ENCODE results near the gene RMND5B. TPM values are rescaled to one million over a fixed set of nuclear protein-coding genes. Genes with fewer than 3 reads are reported as not detected.

Gene RMND5B
- total and polyA plus RNA-seq, 7 donors = 43.5 to 80.2 (median 53.6) TPM

DNA sequence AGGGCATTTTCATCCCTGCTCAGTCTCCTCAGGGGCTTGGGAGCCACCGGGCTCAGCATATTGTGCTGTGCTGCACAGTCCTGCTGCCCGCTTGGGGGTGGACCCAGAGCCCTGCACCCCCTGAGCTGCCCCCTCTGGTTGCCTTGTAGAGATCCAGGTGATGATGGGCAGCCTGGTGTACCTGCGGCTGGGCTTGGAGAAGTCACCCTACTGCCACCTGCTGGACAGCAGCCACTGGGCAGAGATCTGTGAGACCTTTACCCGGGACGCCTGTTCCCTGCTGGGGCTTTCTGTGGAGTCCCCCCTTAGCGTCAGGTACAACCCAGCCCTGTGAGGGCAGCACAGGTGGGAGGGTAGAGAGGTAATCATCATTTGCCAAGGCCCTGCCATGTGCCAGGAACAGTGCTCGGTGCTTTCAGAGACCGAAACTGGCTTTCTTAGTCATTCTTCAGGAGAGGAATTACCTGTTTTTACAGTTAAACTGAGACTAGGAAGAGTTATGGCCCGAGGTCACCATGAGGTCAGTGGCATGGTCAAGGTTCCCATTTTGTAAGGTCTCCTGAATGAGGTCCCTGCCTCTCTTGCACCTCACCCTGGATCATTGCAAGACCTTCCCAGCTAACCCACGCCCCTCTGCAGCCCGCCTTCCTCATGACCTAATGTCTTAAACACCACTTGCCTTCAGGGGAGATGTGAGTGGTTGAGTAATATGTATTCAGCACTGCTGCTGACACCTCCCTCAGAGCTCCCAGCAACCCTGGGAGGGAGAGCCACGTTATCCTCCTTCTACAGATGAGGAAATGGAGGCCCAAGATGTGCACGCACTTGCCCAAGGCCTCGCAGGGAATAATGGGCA is 15.4 kb downstream of the RMND5B start:
- DNase-seq (peak in 1 of 2 donors; percentile 79), ATAC-seq (peak; percentile 44 to 64 (median 56))
- H3K27me3 ChIP-seq (ENCODE audit: insufficient read depth in 3 of 3, low read length in 2 of 3) = no peaks in the 10 kb centered on the region
- H3K4me1 ChIP-seq = peaks cover 20% of the 10 kb centered on the region
- H3K9me3 ChIP-seq = no peaks in the 10 kb centered on the region
- H3K27ac ChIP-seq = no peak overlapping the region
- H3K4me3 ChIP-seq = no peak overlapping the region
- H3K36me3 ChIP-seq (ENCODE audit: insufficient read depth in 1 of 2, low read depth in 1 of 2) = peaks cover 3 to 99% of the 10 kb centered on the region in 2 donors
- TF ChIP-seq, protein P1, sequence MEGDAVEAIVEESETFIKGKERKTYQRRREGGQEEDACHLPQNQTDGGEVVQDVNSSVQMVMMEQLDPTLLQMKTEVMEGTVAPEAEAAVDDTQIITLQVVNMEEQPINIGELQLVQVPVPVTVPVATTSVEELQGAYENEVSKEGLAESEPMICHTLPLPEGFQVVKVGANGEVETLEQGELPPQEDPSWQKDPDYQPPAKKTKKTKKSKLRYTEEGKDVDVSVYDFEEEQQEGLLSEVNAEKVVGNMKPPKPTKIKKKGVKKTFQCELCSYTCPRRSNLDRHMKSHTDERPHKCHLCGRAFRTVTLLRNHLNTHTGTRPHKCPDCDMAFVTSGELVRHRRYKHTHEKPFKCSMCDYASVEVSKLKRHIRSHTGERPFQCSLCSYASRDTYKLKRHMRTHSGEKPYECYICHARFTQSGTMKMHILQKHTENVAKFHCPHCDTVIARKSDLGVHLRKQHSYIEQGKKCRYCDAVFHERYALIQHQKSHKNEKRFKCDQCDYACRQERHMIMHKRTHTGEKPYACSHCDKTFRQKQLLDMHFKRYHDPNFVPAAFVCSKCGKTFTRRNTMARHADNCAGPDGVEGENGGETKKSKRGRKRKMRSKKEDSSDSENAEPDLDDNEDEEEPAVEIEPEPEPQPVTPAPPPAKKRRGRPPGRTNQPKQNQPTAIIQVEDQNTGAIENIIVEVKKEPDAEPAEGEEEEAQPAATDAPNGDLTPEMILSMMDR (IDR thresholded peaks at IDR 0.05) = peak; percentile 61
- 63 to 74% (median 64%) methylated on average over 14 of the region's 14 CpGs for WGBS, 3 donors
- intact Hi-C loops (cut with DNase I) = loop anchor here in 1 of 2 donors (1.0 kb wide), 1 partner anchor 70 kb away; no protein-coding TSS in a partner anchor

- Histone ChIP-seq H3K9me3 (no peaks in the 10 kb centered on the region), H3K36me3 (ENCODE audit: insufficient read depth in 1 of 2, low read depth in 1 of 2) (peaks cover 7 to 89% of the 10 kb centered on the region in 2 donors), H3K4me3 (no peak overlapping the region), H3K4me1 (peaks cover 29% of the 10 kb centered on the region), H3K27ac (no peak overlapping the region), H3K27me3 (ENCODE audit: insufficient read depth in 3 of 3, low read length in 2 of 3) (no peaks in the 10 kb centered on the region)
- TF ChIP-seq, protein P1 (IDR thresholded peaks at IDR 0.05) = no peak
- WGBS, 3 donors = 89 to 92% (median 90%) methylated on average over 15 of the region's 15 CpGs
- ATAC-seq = no peak
- intact Hi-C loops (cut with DNase I) = no loop called here
- DNase-seq = no peak
These were observed 16.6 kb downstream of the RMND5B start for GRCh38 chr5:178147406-178147805.

DNA sequence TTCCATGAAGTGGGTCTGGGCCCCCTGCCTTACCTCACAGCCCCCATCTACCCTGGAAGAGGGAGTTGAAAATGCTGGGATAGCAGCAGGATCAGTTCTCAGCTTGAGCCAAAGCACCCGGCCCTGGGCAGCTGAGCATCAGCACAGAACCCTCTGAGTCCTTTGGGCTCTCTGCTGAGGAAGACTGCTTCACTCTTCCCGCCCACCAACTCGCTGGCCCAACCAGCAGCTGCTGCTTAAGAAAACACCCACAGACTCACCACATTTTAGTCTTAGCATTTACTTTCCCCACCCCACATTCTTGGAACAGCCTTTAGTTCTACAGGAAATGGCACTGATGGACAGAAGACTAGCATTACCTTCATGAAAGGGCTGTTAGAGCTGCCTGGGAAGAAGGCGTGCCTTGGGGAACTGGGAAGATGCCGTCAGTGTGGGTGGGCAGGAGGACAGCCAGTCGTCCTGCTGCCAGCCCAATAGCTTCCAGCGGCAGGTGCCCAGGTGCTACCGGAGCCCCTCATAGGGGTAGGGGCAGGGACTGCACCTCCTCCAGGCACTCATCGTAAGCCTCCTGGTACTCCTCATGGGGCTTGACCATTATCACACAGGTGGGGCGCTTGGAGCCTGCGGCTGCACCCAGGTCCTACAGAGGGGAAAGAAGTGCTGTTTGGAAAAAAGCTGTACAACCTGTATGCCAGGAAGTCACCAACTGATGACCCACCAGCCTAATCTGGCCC is 18.6 kb downstream of the RMND5B start:
- Histone ChIP-seq H3K27ac (no peak overlapping the region), H3K36me3 (ENCODE audit: insufficient read depth in 1 of 2, low read depth in 1 of 2) (peaks cover 4 to 69% of the 10 kb centered on the region in 2 donors), H3K4me3 (no peak overlapping the region), H3K9me3 (no peaks in the 10 kb centered on the region), H3K4me1 (peaks cover 22% of the 10 kb centered on the region), H3K27me3 (ENCODE audit: insufficient read depth in 3 of 3, low read length in 2 of 3) (no peaks in the 10 kb centered on the region)
- 77 to 80% (median 79%) methylated on average over 11 of the region's 11 CpGs for WGBS, 3 donors
- no peak for DNase-seq
- no peak for ATAC-seq
- intact Hi-C loops (cut with DNase I) = no loop called here
- TF ChIP-seq, protein P1 (IDR thresholded peaks at IDR 0.05) = no peak

DNA sequence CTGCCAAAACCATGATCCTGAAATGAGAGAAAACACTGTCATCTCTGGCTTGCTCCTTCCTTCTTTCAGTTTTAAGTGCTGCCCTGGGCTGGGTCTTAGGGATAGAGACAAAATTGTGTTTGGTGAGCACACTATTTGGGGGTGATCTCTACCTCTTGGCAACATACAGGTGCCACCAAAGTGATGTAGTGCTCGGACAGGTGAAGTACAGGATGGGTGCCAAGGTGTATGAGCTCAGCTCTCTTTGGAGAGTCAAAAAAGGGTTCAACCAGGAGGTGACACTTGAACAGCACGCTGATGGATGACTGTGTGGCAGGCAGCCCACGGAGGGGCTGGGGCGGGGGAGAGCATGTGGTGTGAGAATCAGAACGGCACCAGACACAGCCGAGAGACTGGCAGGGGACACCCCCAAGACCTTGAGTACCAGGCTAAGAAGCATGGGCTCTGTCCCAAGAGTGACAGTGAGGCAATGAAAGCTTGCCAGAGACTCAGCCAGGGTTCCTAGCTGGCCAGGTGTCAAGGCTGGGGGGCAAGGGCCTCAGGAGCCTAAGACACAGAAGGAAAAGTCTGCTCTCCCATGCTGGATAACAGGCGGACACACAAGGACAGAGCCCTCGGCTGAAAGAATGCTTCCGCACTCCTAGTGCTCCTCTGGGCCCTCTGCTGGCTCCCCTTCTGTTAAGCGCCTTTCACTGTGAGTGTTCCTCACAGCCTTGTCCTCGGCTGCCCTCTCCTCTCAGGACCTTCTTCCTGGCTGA is 20.3 kb downstream of the RMND5B start:
- TF ChIP-seq, protein P1 (IDR thresholded peaks at IDR 0.05) = no peak
- Histone ChIP-seq H3K27me3 (ENCODE audit: insufficient read depth in 3 of 3, low read length in 2 of 3) (no peaks in the 10 kb centered on the region), H3K4me1 (peaks cover 17% of the 10 kb centered on the region), H3K4me3 (no peak overlapping the region), H3K9me3 (no peaks in the 10 kb centered on the region), H3K36me3 (ENCODE audit: insufficient read depth in 1 of 2, low read depth in 1 of 2) (peaks cover 4 to 51% of the 10 kb centered on the region in 2 donors), H3K27ac (peak overlapping the region; percentile 58)
- DNase-seq (no peak), ATAC-seq (no peak)
- intact Hi-C loops (cut with DNase I) = no loop called here
- WGBS, 3 donors = 46 to 60% (median 54%) methylated on average over 10 to 11 of the region's 11 CpGs
